Endothelial cell of umbilical vein (primary cell): ENCODE measurements around the gene CHURC1. TPM values are rescaled to one million over a fixed set of nuclear protein-coding genes. Genes with fewer than 3 reads are reported as not detected.

Source experiments
- BruUV-seq: library from RNA; stranded (reverse); fragments of 400-500 nt; replicated peaks from 2 replicates; lab custom pipeline; 2021; lab: Mats Ljungman, UMichigan
- CTCF ChIA-PET: fragments of 300-600, 350-600 bp; sonication (Branson Sonifier 250); formaldehyde crosslinking; loops from one replicate; lab custom pipeline; 2021; ENCODE audit warnings: antibody characterized with exemption, inconsistent platforms; lab: Charles Lee
- POLR2A ChIA-PET: fragments of 300-600, 350-600 bp; sonication (Branson Sonifier 250); formaldehyde crosslinking; loops from one replicate; lab custom pipeline; 2021; ENCODE audit warnings: antibody characterized with exemption, inconsistent platforms; lab: Charles Lee
- DNase-seq: peaks from one replicate; pipeline ENCODE4 v3.0.0-alpha.2; 2011; ENCODE audit warnings: low read depth, low spot score
- FAIRE-seq: peaks from 2 replicates; lab custom pipeline; 2011; peaks lifted over from hg19 to GRCh38; lab: Jason Lieb, UNC
- H2AFZ ChIP-seq: 2 replicates; pipeline ENCODE4 v1.6.0; 2012; ENCODE audit warnings: low read depth, low read length, control low read depth, inconsistent platforms
- H3K27ac ChIP-seq: 2 replicates; pipeline ENCODE4 v1.5.1; 2011; ENCODE audit warnings: low read depth, mild to moderate bottlenecking, control low read depth, low read length, moderate library complexity; ENCODE audit not compliant: insufficient read depth
- H3K27me3 ChIP-seq, 2 experiments: 2 replicates each; pipeline versions ENCODE4 v1.6.0 to v1.6.1; 2011; ENCODE audit warnings: low read length in 2 of 2, mixed read lengths in 1 of 2; ENCODE audit not compliant: control insufficient read depth in 2 of 2, insufficient read depth in 2 of 2
- H3K36me3 ChIP-seq, 2 experiments: 2 replicates in 1 of 2; 3 replicates in 1 of 2; pipeline ENCODE4 v1.5.1; 2011; ENCODE audit warnings: low read length in 2 of 2, mild to moderate bottlenecking in 1 of 2, moderate library complexity in 1 of 2; ENCODE audit not compliant: control insufficient read depth in 2 of 2, insufficient read depth in 2 of 2; ENCODE audit errors: extremely low read depth in 1 of 2
- H3K4me1 ChIP-seq: 3 replicates; pipeline ENCODE4 v1.5.1; 2011; ENCODE audit warnings: mild to moderate bottlenecking, low read length; ENCODE audit not compliant: control insufficient read depth, insufficient read depth; ENCODE audit errors: extremely low read depth
- H3K4me2 ChIP-seq: 2 replicates; pipeline ENCODE4 v1.6.1; 2011; ENCODE audit warnings: low read length, control low read depth, mixed read lengths; ENCODE audit not compliant: insufficient read depth
- H3K4me3 ChIP-seq, 3 experiments: fragments of 200-600 bp in 1 of 3; sonication (generic), shearing (Covaris generic) in 1 of 3; replicated peaks in 1 of 3; 2 replicates each; pipeline ENCODE4 v1.5.1; 2011 to 2016; ENCODE audit warnings: control low read depth in 3 of 3, low read length in 3 of 3, mild to moderate bottlenecking in 2 of 3, inconsistent platforms in 1 of 3, low read depth in 1 of 3, moderate library complexity in 1 of 3; ENCODE audit not compliant: insufficient read depth in 1 of 3
- H3K79me2 ChIP-seq: 2 replicates; pipeline ENCODE4 v1.6.0; 2012; ENCODE audit warnings: low read length, inconsistent platforms; ENCODE audit not compliant: control insufficient read depth, insufficient read depth
- H3K9ac ChIP-seq: replicated peaks from 2 replicates; pipeline ENCODE3; 2011; ENCODE audit warnings: low read length, control low read depth; ENCODE audit not compliant: insufficient read depth; ENCODE audit errors: extremely low read depth
- H3K9me1 ChIP-seq: replicated peaks from 3 replicates; pipeline ENCODE4 v1.6.0; 2011; ENCODE audit warnings: mild to moderate bottlenecking, low read length; ENCODE audit not compliant: control insufficient read depth, insufficient read depth; ENCODE audit errors: extremely low read depth
- H3K9me3 ChIP-seq: replicated peaks from 2 replicates; pipeline ENCODE4 v1.5.1; 2012; ENCODE audit warnings: low read length, inconsistent platforms; ENCODE audit not compliant: control insufficient read depth, insufficient read depth
- H4K20me1 ChIP-seq: replicated peaks from 2 replicates; pipeline ENCODE3; 2011; ENCODE audit warnings: mild to moderate bottlenecking, low read length; ENCODE audit not compliant: control insufficient read depth, insufficient read depth; ENCODE audit errors: extremely low read depth
- EZH2 ChIP-seq: IDR thresholded peaks from 2 replicates; pipeline ENCODE4 v1.6.1; 2012; ENCODE audit warnings: borderline replicate concordance, low read depth, mild to moderate bottlenecking, moderate library complexity, low read length, inconsistent platforms; ENCODE audit not compliant: severe bottlenecking
- FOS ChIP-seq: IDR thresholded peaks from 2 replicates; pipeline ENCODE4 v1.6.1; 2011; ENCODE audit warnings: mild to moderate bottlenecking, low read length, moderate library complexity, borderline replicate concordance; ENCODE audit not compliant: insufficient read depth
- GATA2 ChIP-seq: IDR thresholded peaks from 2 replicates; pipeline ENCODE4 v1.7.0; 2011; ENCODE audit warnings: low read depth, mild to moderate bottlenecking, moderate library complexity, mixed read lengths, low read length; ENCODE audit not compliant: insufficient read length, insufficient read depth
- JUN ChIP-seq: IDR thresholded peaks from 2 replicates; pipeline ENCODE4 v1.6.1; 2011; ENCODE audit warnings: borderline replicate concordance, low read depth; ENCODE audit not compliant: insufficient read length, insufficient read depth
- MAX ChIP-seq: IDR thresholded peaks from 2 replicates; pipeline ENCODE4 v1.6.1; 2011; ENCODE audit not compliant: insufficient read depth, insufficient read length
- MYC ChIP-seq: IDR thresholded peaks from one replicate; pipeline ENCODE4 v1.6.1; 2011; ENCODE audit warnings: mild to moderate bottlenecking, low read depth, low read length
- POLR2A ChIP-seq: IDR thresholded peaks from 2 replicates; pipeline ENCODE4 v1.6.1; 2012; ENCODE audit warnings: low read depth, mild to moderate bottlenecking, control low read depth, low read length
- POLR2AphosphoS5 ChIP-seq: IDR thresholded peaks from 2 replicates; pipeline ENCODE4 v1.6.1; 2012; ENCODE audit warnings: low read depth, mild to moderate bottlenecking, control low read depth, low read length, moderate library complexity; ENCODE audit not compliant: insufficient read depth
- dilution Hi-C: fragments of 300-500 bp; cut with MboI; formaldehyde crosslinking; loops from one replicate; pipeline ENCODE4 v1.15.0; 2019; ENCODE audit warnings: low sequenced_read_pairs; ENCODE audit not compliant: extremely low pct_ligation_motif_present
- intact Hi-C: fragments of 100-400 bp; cut with micrococcal nuclease; formaldehyde crosslinking; loops from one replicate; pipeline ENCODE4 v1.10.0; 2022
- polyA plus RNA-seq, 4 experiments: library from polyadenylated mRNA; depleted of rRNA in 3 of 4; stranded (reverse) in 3 of 4; unstranded in 1 of 4; fragments of >200 nt; gene quantifications; 2 replicates each; pipeline versions ENCODE4 v1.2.1 to v1.2.3, GENCODE V29; 2011 to 2012; ENCODE audit warnings: missing spikeins in 1 of 4
- total RNA-seq: library from RNA; stranded (reverse); gene quantifications from 2 replicates; pipeline ENCODE4 v1.2.3, GENCODE V29; 2021
- TF ChIP-seq, protein P1 (sequence below), 2 donors: IDR thresholded peaks; 1 replicate in 1 of 2; 2 replicates in 1 of 2; pipeline ENCODE4 v1.5.1; 2011; ENCODE audit warnings: low read length in 2 of 2, mild to moderate bottlenecking in 2 of 2, moderate library complexity in 2 of 2, control low read depth in 1 of 2, inconsistent platforms in 1 of 2, low read depth in 1 of 2; ENCODE audit not compliant: insufficient read depth in 1 of 2; ENCODE audit errors: extremely low read depth in 1 of 2

The CHURC1 gene
- total and polyA plus RNA-seq, 2 donors (not counting 3 experiments of a cell fraction or from before 2014, with no cell fraction given): 44.4 to 62.2 TPM

- DNase-seq (peak; percentile 16), FAIRE-seq (no peak)
- H3K9ac ChIP-seq: no peak overlapping the region
- CTCF ChIA-PET: no interaction called here
- H4K20me1 ChIP-seq: no peaks in the 10 kb centered on the region
- no peak overlapping the region for H3K4me2 ChIP-seq
- no peak overlapping the region for H3K27ac ChIP-seq
- peaks cover 0 to 2% of the 10 kb centered on the region in 2 experiments for H3K36me3 ChIP-seq
- dilution Hi-C loops (no loop called here), intact Hi-C loops (no loop called here)
- no TSS peak for BruUV-seq
- H3K79me2 ChIP-seq: no peaks in the 10 kb centered on the region
- POLR2A ChIA-PET: no interaction called here
- H3K4me1 ChIP-seq: no peaks in the 10 kb centered on the region
- H3K27me3 ChIP-seq: no peaks in the 10 kb centered on the region
- H3K9me3 ChIP-seq: no peaks in the 10 kb centered on the region
- H3K4me3 ChIP-seq: no peak overlapping the region
- H2AFZ ChIP-seq: no peak overlapping the region
- TF ChIP-seq, protein P1, sequence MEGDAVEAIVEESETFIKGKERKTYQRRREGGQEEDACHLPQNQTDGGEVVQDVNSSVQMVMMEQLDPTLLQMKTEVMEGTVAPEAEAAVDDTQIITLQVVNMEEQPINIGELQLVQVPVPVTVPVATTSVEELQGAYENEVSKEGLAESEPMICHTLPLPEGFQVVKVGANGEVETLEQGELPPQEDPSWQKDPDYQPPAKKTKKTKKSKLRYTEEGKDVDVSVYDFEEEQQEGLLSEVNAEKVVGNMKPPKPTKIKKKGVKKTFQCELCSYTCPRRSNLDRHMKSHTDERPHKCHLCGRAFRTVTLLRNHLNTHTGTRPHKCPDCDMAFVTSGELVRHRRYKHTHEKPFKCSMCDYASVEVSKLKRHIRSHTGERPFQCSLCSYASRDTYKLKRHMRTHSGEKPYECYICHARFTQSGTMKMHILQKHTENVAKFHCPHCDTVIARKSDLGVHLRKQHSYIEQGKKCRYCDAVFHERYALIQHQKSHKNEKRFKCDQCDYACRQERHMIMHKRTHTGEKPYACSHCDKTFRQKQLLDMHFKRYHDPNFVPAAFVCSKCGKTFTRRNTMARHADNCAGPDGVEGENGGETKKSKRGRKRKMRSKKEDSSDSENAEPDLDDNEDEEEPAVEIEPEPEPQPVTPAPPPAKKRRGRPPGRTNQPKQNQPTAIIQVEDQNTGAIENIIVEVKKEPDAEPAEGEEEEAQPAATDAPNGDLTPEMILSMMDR (IDR thresholded peaks at IDR 0.05; ENCODE audit: extremely low read depth in 1 of 2, insufficient read depth in 1 of 2, low read depth in 1 of 2, low read length in 2 of 2): no peak
- TF ChIP-seq FOS (no peak), GATA2 (no peak), POLR2A (no peak), EZH2 (no peak), MAX (no peak), POLR2AphosphoS5 (no peak), JUN (no peak), MYC (no peak)
- H3K9me1 ChIP-seq: no peaks in the 10 kb centered on the region
These were observed 23.6 kb downstream of the CHURC1 start for GRCh38 chr14:64937821-64938193.
